Vagina (tissue), 2 donors: Measurements from ENCODE around the gene B4GALNT3. TPM values are rescaled to one million over a fixed set of nuclear protein-coding genes. Genes with fewer than 3 reads are reported as not detected.

Experiments used
- DNase-seq, 2 donors: peaks; one replicate each; pipeline ENCODE4 v3.0.0-alpha.2; 2017; ENCODE audit errors: extremely low spot score in 2 of 2
- H3K27ac ChIP-seq: fragments of 200-600 bp; sonication (generic); one replicate; pipeline ENCODE4 v1.5.1; 2019
- H3K27me3 ChIP-seq: fragments of 200-600 bp; sonication (generic); one replicate; pipeline ENCODE4 v1.5.1; 2019
- H3K36me3 ChIP-seq, 2 donors: fragments of 200-600 bp; sonication (generic); one replicate each; pipeline ENCODE4 v1.5.1; 2017 to 2019
- H3K4me1 ChIP-seq: fragments of 200-600 bp; sonication (generic); one replicate; pipeline ENCODE4 v1.5.1; 2019
- H3K4me3 ChIP-seq, 2 donors: fragments of 200-600 bp; sonication (generic); 1 replicate in 1 of 2; 2 replicates in 1 of 2; pipeline ENCODE4 v1.5.1; 2016 to 2019
- H3K9me3 ChIP-seq: fragments of 200-600 bp; sonication (generic); one replicate; pipeline ENCODE4 v1.5.1; 2019
- POLR2A ChIP-seq, 2 donors: fragments of 450-650 bp; IDR thresholded peaks; one replicate each; pipeline ENCODE4 v1.6.1; 2017; ENCODE audit warnings: antibody characterized with exemption in 2 of 2, mild to moderate bottlenecking in 2 of 2, moderate library complexity in 2 of 2
- POLR2AphosphoS5 ChIP-seq, 2 donors: sonication (generic); formaldehyde crosslinking; IDR thresholded peaks; one replicate each; pipeline ENCODE4 v1.9.0; 2017; ENCODE audit warnings: antibody characterized with exemption in 2 of 2, mild to moderate bottlenecking in 2 of 2, low read depth in 1 of 2; ENCODE audit not compliant: insufficient read depth in 1 of 2
- intact Hi-C: fragments of 100-400 bp; cut with DNase I; formaldehyde crosslinking; loops from one replicate; pipeline ENCODE4 v1.15.1; 2023
- total RNA-seq: library from RNA; depleted of rRNA; stranded (reverse); fragments of >200 nt; gene quantifications from one replicate; pipeline ENCODE4 v1.2.3, GENCODE V29; 2016
- TF ChIP-seq, protein P1 (sequence below), 3 experiments: fragments of 450-650 bp in 2 of 3; fragments of 200-600 bp in 1 of 3; sonication (generic) in 1 of 3; IDR thresholded peaks; one replicate each; pipeline ENCODE4 v1.5.1; 2017 to 2019; ENCODE audit warnings: antibody characterized with exemption in 3 of 3, mild to moderate bottlenecking in 2 of 3, moderate library complexity in 2 of 3

The B4GALNT3 gene
- total RNA-seq, 1 donor from 2014 or later: 13.3 TPM

DNA sequence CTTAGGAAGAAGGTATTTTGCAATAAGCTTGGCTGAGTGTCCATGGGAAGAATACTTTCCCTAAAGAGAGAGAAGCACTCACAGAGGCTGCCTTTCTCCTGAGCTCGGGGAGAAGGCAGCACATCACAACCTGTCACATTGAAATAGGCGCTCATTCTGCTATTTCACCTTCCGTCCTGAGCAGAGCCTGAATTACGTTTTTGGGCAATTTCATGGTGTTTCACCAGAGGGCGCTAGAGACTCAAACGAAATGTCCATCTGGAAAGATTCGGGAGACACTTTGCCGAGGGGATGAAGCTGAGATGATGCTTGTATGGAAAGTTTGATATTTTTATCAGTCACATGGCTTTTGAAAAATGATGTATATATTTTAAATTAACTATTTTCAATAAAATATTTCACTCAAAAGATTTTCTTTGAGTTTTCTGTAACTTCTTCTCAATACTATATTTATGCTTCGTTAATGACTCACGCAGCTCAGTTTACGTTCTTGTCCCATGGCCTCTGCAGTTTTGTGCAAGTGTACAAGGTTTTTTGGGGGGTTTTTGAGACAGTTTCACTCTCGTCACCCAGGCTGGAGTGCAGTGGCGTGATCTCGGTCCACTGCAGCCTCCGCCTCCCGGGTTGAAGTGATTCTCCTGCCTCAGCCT lies 17.4 kb upstream of the B4GALNT3 start:
- H3K4me1 ChIP-seq: no peaks in the 10 kb centered on the region
- TF ChIP-seq, protein P1, sequence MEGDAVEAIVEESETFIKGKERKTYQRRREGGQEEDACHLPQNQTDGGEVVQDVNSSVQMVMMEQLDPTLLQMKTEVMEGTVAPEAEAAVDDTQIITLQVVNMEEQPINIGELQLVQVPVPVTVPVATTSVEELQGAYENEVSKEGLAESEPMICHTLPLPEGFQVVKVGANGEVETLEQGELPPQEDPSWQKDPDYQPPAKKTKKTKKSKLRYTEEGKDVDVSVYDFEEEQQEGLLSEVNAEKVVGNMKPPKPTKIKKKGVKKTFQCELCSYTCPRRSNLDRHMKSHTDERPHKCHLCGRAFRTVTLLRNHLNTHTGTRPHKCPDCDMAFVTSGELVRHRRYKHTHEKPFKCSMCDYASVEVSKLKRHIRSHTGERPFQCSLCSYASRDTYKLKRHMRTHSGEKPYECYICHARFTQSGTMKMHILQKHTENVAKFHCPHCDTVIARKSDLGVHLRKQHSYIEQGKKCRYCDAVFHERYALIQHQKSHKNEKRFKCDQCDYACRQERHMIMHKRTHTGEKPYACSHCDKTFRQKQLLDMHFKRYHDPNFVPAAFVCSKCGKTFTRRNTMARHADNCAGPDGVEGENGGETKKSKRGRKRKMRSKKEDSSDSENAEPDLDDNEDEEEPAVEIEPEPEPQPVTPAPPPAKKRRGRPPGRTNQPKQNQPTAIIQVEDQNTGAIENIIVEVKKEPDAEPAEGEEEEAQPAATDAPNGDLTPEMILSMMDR (IDR thresholded peaks at IDR 0.05): peak; percentile 49 to 71 (median 65)
- TF ChIP-seq POLR2A (IDR thresholded peaks at IDR 0.05): no peak
- intact Hi-C loops: loop anchor here (5.0 kb wide), 1 partner anchor 105 kb away; no protein-coding TSS in a partner anchor
- no peaks in the 10 kb centered on the region for H3K9me3 ChIP-seq
- no peaks in the 10 kb centered on the region for H3K27me3 ChIP-seq
- H3K4me3 ChIP-seq: no peak overlapping the region
- no peak overlapping the region for H3K27ac ChIP-seq
- DNase-seq: no peak
- peaks cover 0 to 4% of the 10 kb centered on the region in 2 donors for H3K36me3 ChIP-seq

DNA sequence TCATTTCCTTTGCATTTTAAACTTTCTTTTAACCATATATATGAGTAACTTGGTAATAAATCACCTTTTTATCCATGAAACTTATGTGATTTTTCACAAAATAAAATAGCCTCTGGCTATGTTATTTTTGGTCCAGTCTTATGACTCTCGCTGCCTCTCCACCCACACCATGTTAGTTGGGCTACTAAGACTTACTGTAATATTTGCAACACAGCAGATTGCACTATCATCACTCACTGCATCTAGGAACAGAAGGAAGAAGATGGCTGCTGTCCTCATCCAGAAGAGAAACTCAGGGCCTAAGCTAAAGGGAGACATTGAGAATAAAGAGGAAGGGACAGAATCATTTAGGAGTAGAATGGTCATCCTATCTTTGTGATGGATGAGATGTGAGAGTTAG lies 12.6 kb upstream of the B4GALNT3 start:
- no peak overlapping the region for H3K4me3 ChIP-seq
- H3K27me3 ChIP-seq: no peaks in the 10 kb centered on the region
- no peaks in the 10 kb centered on the region for H3K9me3 ChIP-seq
- H3K27ac ChIP-seq: no peak overlapping the region
- DNase-seq: no peak
- no peaks in the 10 kb centered on the region for H3K4me1 ChIP-seq
- intact Hi-C loops: no loop called here
- no peaks in the 10 kb centered on the region for H3K36me3 ChIP-seq
- TF ChIP-seq, protein P1 (IDR thresholded peaks at IDR 0.05): no peak
- no peak for TF ChIP-seq POLR2A (IDR thresholded peaks at IDR 0.05)

DNA sequence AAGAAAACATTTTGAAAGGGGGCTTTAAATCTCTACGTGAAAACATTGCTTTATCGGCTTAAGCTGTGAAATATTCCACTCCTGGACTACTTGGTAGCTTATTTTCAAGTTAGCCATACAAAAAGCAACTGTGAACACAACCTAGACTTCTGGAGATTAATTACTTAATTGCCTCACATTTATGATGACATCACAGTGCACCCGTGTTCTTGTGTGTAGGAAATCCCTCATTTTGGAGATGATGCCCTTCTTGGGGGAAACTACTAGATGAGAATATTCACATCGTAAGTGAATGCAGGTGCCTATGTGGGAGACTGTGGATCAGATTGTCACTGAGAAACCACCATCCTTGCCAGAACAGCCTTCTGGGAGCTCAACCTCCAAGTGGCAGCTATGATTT lies 10.5 kb upstream of the B4GALNT3 start:
- Histone ChIP-seq H3K9me3 (no peaks in the 10 kb centered on the region), H3K4me1 (no peaks in the 10 kb centered on the region), H3K27ac (no peak overlapping the region), H3K4me3 (no peak overlapping the region), H3K36me3 (no peaks in the 10 kb centered on the region), H3K27me3 (no peaks in the 10 kb centered on the region)
- DNase-seq: no peak
- TF ChIP-seq, protein P1 (IDR thresholded peaks at IDR 0.05): no peak
- no peak for TF ChIP-seq POLR2A (IDR thresholded peaks at IDR 0.05)
- no peak for TF ChIP-seq POLR2AphosphoS5 (IDR thresholded peaks at IDR 0.05; ENCODE audit: insufficient read depth in 1 of 2, low read depth in 1 of 2)
- intact Hi-C loops: no loop called here

DNA sequence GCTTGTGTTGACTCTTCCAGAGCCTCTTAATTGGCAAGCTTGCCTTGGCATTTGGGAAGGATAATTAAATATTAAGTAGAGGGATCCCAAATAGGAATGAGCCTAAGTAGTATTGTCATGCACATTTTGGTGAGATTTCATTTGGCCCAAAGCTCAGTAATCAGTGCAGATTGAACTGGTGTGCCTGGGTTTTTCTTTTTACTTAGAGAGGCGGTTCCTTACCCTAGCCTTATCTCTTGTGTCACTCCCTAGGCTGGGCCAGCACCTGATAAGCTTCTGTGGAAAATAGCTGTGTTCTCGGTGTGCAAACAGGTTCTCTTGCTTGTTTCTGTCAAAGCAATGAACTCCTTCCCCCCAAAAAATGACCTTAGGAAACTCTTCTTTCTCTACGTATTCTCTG lies 9.3 kb upstream of the B4GALNT3 start:
- no peak for DNase-seq
- no peak overlapping the region for H3K4me3 ChIP-seq
- intact Hi-C loops: no loop called here
- H3K9me3 ChIP-seq: no peaks in the 10 kb centered on the region
- H3K36me3 ChIP-seq: no peaks in the 10 kb centered on the region
- H3K27ac ChIP-seq: no peak overlapping the region
- no peaks in the 10 kb centered on the region for H3K27me3 ChIP-seq
- no peaks in the 10 kb centered on the region for H3K4me1 ChIP-seq
- TF ChIP-seq POLR2AphosphoS5 (IDR thresholded peaks at IDR 0.05; ENCODE audit: insufficient read depth in 1 of 2, low read depth in 1 of 2) (no peak), POLR2A (IDR thresholded peaks at IDR 0.05) (no peak)
- TF ChIP-seq, protein P1 (IDR thresholded peaks at IDR 0.05): no peak

DNA sequence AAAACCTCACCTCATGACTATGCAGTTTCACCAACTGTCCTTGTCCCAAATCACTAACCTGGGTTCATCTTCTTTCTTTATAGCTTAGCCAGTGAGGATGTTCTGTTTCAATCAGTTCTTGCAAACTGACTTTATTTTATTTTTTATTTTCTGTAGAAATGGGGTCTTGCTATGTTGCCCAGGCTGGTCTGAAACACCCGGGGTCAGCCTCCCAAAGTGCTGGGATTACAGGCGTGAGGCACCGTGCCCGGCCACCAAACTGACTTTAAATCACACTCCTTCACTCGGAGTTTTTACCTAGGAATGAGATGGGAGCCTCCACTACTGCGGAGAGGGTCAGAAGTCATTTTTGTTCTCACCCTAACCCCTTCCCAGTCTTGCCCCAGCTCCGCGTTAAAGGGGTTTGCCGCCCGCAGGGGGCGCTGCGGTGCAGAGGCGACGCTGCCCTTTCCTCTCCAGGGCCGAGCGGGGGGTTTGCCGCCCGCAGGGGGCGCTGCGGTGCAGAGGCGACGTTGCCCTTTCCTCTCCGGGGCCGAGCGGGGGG lies 7.0 kb upstream of the B4GALNT3 start:
- H3K4me3 ChIP-seq: no peak overlapping the region
- no peaks in the 10 kb centered on the region for H3K9me3 ChIP-seq
- TF ChIP-seq, protein P1 (IDR thresholded peaks at IDR 0.05): peak in 1 of 3 experiments; percentile 30
- TF ChIP-seq POLR2AphosphoS5 (IDR thresholded peaks at IDR 0.05; ENCODE audit: insufficient read depth in 1 of 2, low read depth in 1 of 2) (no peak), POLR2A (IDR thresholded peaks at IDR 0.05) (no peak)
- no peak overlapping the region for H3K27ac ChIP-seq
- no peak for DNase-seq
- no peaks in the 10 kb centered on the region for H3K27me3 ChIP-seq
- no peaks in the 10 kb centered on the region for H3K36me3 ChIP-seq
- no peaks in the 10 kb centered on the region for H3K4me1 ChIP-seq
- intact Hi-C loops: no loop called here
